ENCODE data around the gene KATNB1. TPM values are rescaled to one million over a fixed set of nuclear protein-coding genes. Genes with fewer than 3 reads are reported as not detected.

Gene KATNB1
- total and polyA plus RNA-seq, 2 of the 8 experiments (the other 6 are each of a cell fraction or from before 2014, with no cell fraction given) = 50.2 to 60.4 TPM

DNA sequence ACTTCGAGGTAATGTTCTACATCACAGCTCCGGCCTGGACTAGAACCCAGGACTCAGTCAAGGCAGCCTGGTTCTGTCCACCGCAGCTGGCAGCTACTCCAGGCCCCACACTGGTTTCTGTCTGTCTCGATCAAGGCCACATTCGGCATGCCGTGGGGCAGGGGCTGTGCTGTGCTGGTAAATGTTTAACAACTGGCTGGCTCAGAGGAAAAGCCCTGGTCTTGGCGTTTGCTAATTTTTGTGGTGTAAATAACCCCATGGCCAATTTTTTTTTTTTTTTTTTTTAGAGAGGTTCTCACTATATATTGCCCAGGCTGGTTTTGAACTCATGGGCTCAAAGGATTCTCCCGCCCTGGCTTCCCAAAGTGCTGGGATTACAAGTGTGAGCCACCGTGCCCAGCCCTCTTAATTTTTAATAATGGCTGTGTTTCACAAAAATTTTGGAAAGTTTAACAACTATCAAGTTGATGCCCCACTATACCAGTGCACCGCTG, 41.3 kb upstream of the KATNB1 start:
- H3K4me2 ChIP-seq (ENCODE audit: insufficient read depth in 1 of 2, low read depth in 2 of 2, low read length in 2 of 2) = no peak overlapping the region
- TF ChIP-seq EGR1 (IDR thresholded peaks at IDR 0.05; ENCODE audit: borderline replicate concordance, low read depth, low read length) = no peak
- no peak for TF ChIP-seq TAF7 (optimal IDR thresholded peaks at IDR 0.05; ENCODE audit: borderline replicate concordance, low read depth, low read length)
- TF ChIP-seq SRF (IDR thresholded peaks at IDR 0.05; ENCODE audit: low read depth, low read length) = no peak
- TF ChIP-seq SIRT6 (IDR thresholded peaks at IDR 0.05; ENCODE audit: low read length) = no peak
- TF ChIP-seq POLR2A (IDR thresholded peaks at IDR 0.05; ENCODE audit: control extremely low read depth in 1 of 2, low read depth in 2 of 2, low read length in 2 of 2) = no peak
- no peak for TF ChIP-seq FOSL1 (IDR thresholded peaks at IDR 0.05; ENCODE audit: insufficient read depth, low read depth, low read length)
- no peak for TF ChIP-seq SUZ12 (IDR thresholded peaks at IDR 0.05; ENCODE audit: low read length)
- no peak for TF ChIP-seq SIX5 (IDR thresholded peaks at IDR 0.05; ENCODE audit: low read depth, low read length)
- no peak for TF ChIP-seq GABPA (IDR thresholded peaks at IDR 0.05; ENCODE audit: borderline replicate concordance, insufficient read depth, low read length)
- no peak for TF ChIP-seq SP1 (IDR thresholded peaks at IDR 0.05; ENCODE audit: low read depth, low read length)
- TF ChIP-seq RAD21 (IDR thresholded peaks at IDR 0.05 in 1 of 2, conservative IDR thresholded peaks at IDR 0.05 in 1 of 2; ENCODE audit: low read depth in 2 of 2, low read length in 2 of 2) = no peak
- TF ChIP-seq ASH2L (IDR thresholded peaks at IDR 0.05; ENCODE audit: low read length) = no peak
- TF ChIP-seq TCF12 (IDR thresholded peaks at IDR 0.05; ENCODE audit: low read depth, low read length) = no peak
- TF ChIP-seq, protein P1, sequence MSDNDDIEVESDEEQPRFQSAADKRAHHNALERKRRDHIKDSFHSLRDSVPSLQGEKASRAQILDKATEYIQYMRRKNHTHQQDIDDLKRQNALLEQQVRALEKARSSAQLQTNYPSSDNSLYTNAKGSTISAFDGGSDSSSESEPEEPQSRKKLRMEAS (IDR thresholded peaks at IDR 0.05) = no peak
- no peak for TF ChIP-seq YY1 (IDR thresholded peaks at IDR 0.05; ENCODE audit: low read depth, low read length)

More for the DNA sequence above, 41.3 kb upstream of the KATNB1 start:
- no peak overlapping the region for H2BK5ac ChIP-seq (ENCODE audit: low read depth, low read length)
- POLR2A ChIA-PET (ENCODE audit: partially characterized antibody) = interaction anchor here (1.0 to 3.4 kb wide), 3 partner anchors 11 to 30 kb away, joined by 3 to 19 read pairs (median 3); no protein-coding TSS in a partner anchor
- H4K20me1 ChIP-seq (replicated peaks in 1 of 2; ENCODE audit: control insufficient read depth in 1 of 2, insufficient read depth in 2 of 2, low read length in 2 of 2) = no peaks in the 10 kb centered on the region
- CTCF ChIA-PET (ENCODE audit: partially characterized antibody) = interaction anchor here (0.6 to 3.0 kb wide), 2 partner anchors 14 to 46 kb away, joined by 4 to 12 read pairs; no protein-coding TSS in a partner anchor
- H3K4me1 ChIP-seq (replicated peaks in 1 of 4; ENCODE audit: control insufficient read depth in 3 of 4, insufficient read depth in 4 of 4, low read length in 3 of 4) = peaks cover 0 to 2% (median under 1%) of the 10 kb centered on the region in 4 experiments; a peak in 2 of 7 replicates
- H2BK20ac ChIP-seq (ENCODE audit: low read length) = no peak overlapping the region
- no peak overlapping the region for H3K4ac ChIP-seq (replicated peaks; ENCODE audit: insufficient read length, low read depth, low read length)
- H2BK12ac ChIP-seq (ENCODE audit: low read depth, low read length) = no peak overlapping the region
- H2AK5ac ChIP-seq (ENCODE audit: low read depth, low read length) = no peak overlapping the region
- no peak overlapping the region for H3K4me3 ChIP-seq (ENCODE audit: extremely low read depth in 1 of 4, insufficient read depth in 2 of 4, low read depth in 3 of 4, low read length in 4 of 4)
- no peaks in the 10 kb centered on the region for H3K27me3 ChIP-seq (replicated peaks in 1 of 4; ENCODE audit: control insufficient read depth in 3 of 4, extremely low read depth in 1 of 4, insufficient read depth in 3 of 4, low read length in 3 of 4)
- FAIRE-seq (no peak), DNase-seq (ENCODE audit: low read depth in 1 of 2, low spot score in 2 of 2) (no peak)
- WGBS, 2 experiments (ENCODE audit: extremely low coverage in 1 of 2, insufficient coverage in 1 of 2, insufficient read length in 1 of 2, insufficient replicate concordance in 2 of 2, low coverage in 1 of 2, low lambda C conversion rate in 2 of 2, missing lambda C conversion rate in 1 of 2) = 68% methylated on average over 10 of the region's 10 CpGs; no CpG with 5 or more reads in 1 of the 2 experiments
- no peak overlapping the region for H3K23ac ChIP-seq (ENCODE audit: insufficient read length)
- no peak overlapping the region for H3K18ac ChIP-seq (ENCODE audit: extremely low read depth, low read length)
- H3K56ac ChIP-seq (replicated peaks; ENCODE audit: insufficient read length, low read depth, low read length) = no peak overlapping the region
- H3K23me2 ChIP-seq (ENCODE audit: low read depth, low read length) = 0 out of 2 replicates have a peak, but pooled peaks cover 2% of the 10 kb centered on the region
- H3K27ac ChIP-seq (ENCODE audit: low read depth, low read length) = no peak overlapping the region
- H3K9me3 ChIP-seq (ENCODE audit: insufficient read depth in 2 of 2, low read depth in 1 of 2, low read length in 1 of 2) = no peaks in the 10 kb centered on the region
- H2AFZ ChIP-seq (ENCODE audit: low read length) = no peak overlapping the region
- no peaks in the 10 kb centered on the region for H3K79me1 ChIP-seq (ENCODE audit: low read depth, low read length)
- H3K36me3 ChIP-seq (ENCODE audit: control insufficient read depth in 2 of 4, insufficient read depth in 4 of 4, low read length in 3 of 4) = no peaks in the 10 kb centered on the region
- no peak overlapping the region for H2BK15ac ChIP-seq (ENCODE audit: low read length)
- H4K91ac ChIP-seq (replicated peaks; ENCODE audit: insufficient read length, low read length) = no peak overlapping the region
- H4K8ac ChIP-seq (ENCODE audit: extremely low read depth, insufficient read depth, low read length) = no peak overlapping the region
- no peak overlapping the region for H3K14ac ChIP-seq (ENCODE audit: insufficient read length)
- no peak overlapping the region for H2BK120ac ChIP-seq (replicated peaks; ENCODE audit: low read depth, low read length)
- no peak overlapping the region for H4K5ac ChIP-seq (ENCODE audit: insufficient read length, low read depth, low read length)
- no peaks in the 10 kb centered on the region for H3K79me2 ChIP-seq (ENCODE audit: control insufficient read depth in 1 of 2, insufficient read depth in 2 of 2, low read length in 2 of 2)
- no peak overlapping the region for H3K9ac ChIP-seq (replicated peaks in 1 of 4; ENCODE audit: extremely low read depth in 1 of 4, low read depth in 3 of 4, low read length in 3 of 4)

Data from H1 (cell line).